GM19455 (cell line): ENCODE data around the gene BHMT2.

Source experiments
- ATAC-seq: cut with Tn5 transposase; IDR thresholded peaks from one replicate; pipeline ENCODE4 v1.9.1; 2021; ENCODE audit not compliant: unreplicated experiment

BHMT2 gene

GRCh38 chr5:79062436-79062835 is 7.1 kb upstream of the BHMT2 start:
- no peak for ATAC-seq

- no peak for ATAC-seq
Observed at GRCh38 chr5:79070350-79070667, 742 bp downstream of the BHMT2 start.

GRCh38 chr5:79074641-79075040 is 5.1 kb downstream of the BHMT2 start:
- no peak for ATAC-seq

GRCh38 chr5:79075646-79076426 is 6.3 kb downstream of the BHMT2 start:
- ATAC-seq = no peak

- ATAC-seq = no peak
Observed at GRCh38 chr5:79076819-79077218, 7.3 kb downstream of the BHMT2 start.

- ATAC-seq = no peak
Observed at GRCh38 chr5:79077680-79078365, 8.3 kb downstream of the BHMT2 start.

- ATAC-seq = no peak
Observed at GRCh38 chr5:79080804-79081203, 11.2 kb downstream of the BHMT2 start.

GRCh38 chr5:79081779-79082178 is 12.2 kb downstream of the BHMT2 start:
- ATAC-seq = no peak

GRCh38 chr5:79086116-79086515 is 16.5 kb downstream of the BHMT2 start:
- ATAC-seq = no peak

GRCh38 chr5:79088507-79088906 is 18.9 kb downstream of the BHMT2 start:
- no peak for ATAC-seq

GRCh38 chr5:79091064-79091463 is 21.5 kb downstream of the BHMT2 start:
- no peak for ATAC-seq

GRCh38 chr5:79093762-79094161 is 24.2 kb downstream of the BHMT2 start:
- ATAC-seq = no peak

GRCh38 chr5:79105868-79106267 is 36.3 kb downstream of the BHMT2 start:
- no peak for ATAC-seq

GRCh38 chr5:79107020-79107796 is 37.6 kb downstream of the BHMT2 start:
- no peak for ATAC-seq

- ATAC-seq = no peak
Observed at GRCh38 chr5:79108086-79108485, 38.5 kb downstream of the BHMT2 start.

- ATAC-seq = no peak
Observed at GRCh38 chr5:79108792-79109191, 39.2 kb downstream of the BHMT2 start.

GRCh38 chr5:79109527-79110492 is 40.2 kb downstream of the BHMT2 start:
- no peak for ATAC-seq

- no peak for ATAC-seq
Observed at GRCh38 chr5:79111387-79111959, 41.9 kb downstream of the BHMT2 start, which contains the start of gene BHMT. Gene BHMT (plus strand): TSS chr5:79111809. CDS start chr5:79111886, 77 bp downstream.

- no peak for ATAC-seq
Observed at GRCh38 chr5:79111960-79112702, 42.6 kb downstream of the BHMT2 start.

- no peak for ATAC-seq
Observed at GRCh38 chr5:79112703-79113058, 43.1 kb downstream of the BHMT2 start.
